HG03460 (cell line): ENCODE results near the gene AASS.
A peak's percentile ranks its signal among the peaks of the same experiment; 100 is the strongest.
"Not testable (repeated sequence)": the region's sequence is repeated elsewhere in the genome, so short reads cannot be mapped to it uniquely, and the experiment has no call there.

Source experiments
- ATAC-seq: cut with Tn5 transposase; IDR thresholded peaks from one replicate; pipeline ENCODE4 v1.9.1; 2021; ENCODE audit not compliant: unreplicated experiment

The AASS gene

GRCh38 chr7:122143751-122144711 is at the start of gene AASS:
Gene AASS, minus strand, starts transcription at chr7:122144249. Its CDS starts 10,523 bp downstream, at chr7:122133726.
- peak; percentile 100 for ATAC-seq

- ATAC-seq = no peak
These were observed 44.7 kb upstream of the AASS start for GRCh38 chr7:122188785-122189184.

- no peak for ATAC-seq
These were observed 39.1 kb upstream of the AASS start for GRCh38 chr7:122183106-122183505.

- no peak for ATAC-seq
These were observed 38.0 kb upstream of the AASS start for GRCh38 chr7:122182081-122182480.

- not testable (repeated sequence) for ATAC-seq
These were observed 28.1 kb upstream of the AASS start for GRCh38 chr7:122172144-122172543.

- no peak for ATAC-seq
These were observed 22.7 kb upstream of the AASS start for GRCh38 chr7:122166740-122167139.

- ATAC-seq = no peak
These were observed 22.2 kb upstream of the AASS start for GRCh38 chr7:122166275-122166674.

- ATAC-seq = no peak
These were observed 17.6 kb upstream of the AASS start for GRCh38 chr7:122161628-122162027.

GRCh38 chr7:122155566-122155965 is 11.5 kb upstream of the AASS start:
- no peak for ATAC-seq

- no peak for ATAC-seq
These were observed 4.8 kb upstream of the AASS start for GRCh38 chr7:122148878-122149277.

GRCh38 chr7:122148081-122148480 is 4.0 kb upstream of the AASS start:
- ATAC-seq = no peak

GRCh38 chr7:122145937-122146645 is 2.0 kb upstream of the AASS start:
- no peak for ATAC-seq

- ATAC-seq = peak; percentile 5
These were observed 686 bp downstream of the AASS start for GRCh38 chr7:122143376-122143750.

- ATAC-seq = no peak
These were observed 3.1 kb downstream of the AASS start for GRCh38 chr7:122140918-122141317.

GRCh38 chr7:122137251-122138077 is 6.6 kb downstream of the AASS start:
- ATAC-seq = no peak

GRCh38 chr7:122136639-122137245 is 7.3 kb downstream of the AASS start:
- ATAC-seq = no peak

- no peak for ATAC-seq
These were observed 8.0 kb downstream of the AASS start for GRCh38 chr7:122136078-122136477.

- no peak for ATAC-seq
These were observed 8.8 kb downstream of the AASS start for GRCh38 chr7:122135275-122135674.

- not testable (repeated sequence) for ATAC-seq
These were observed 9.3 kb downstream of the AASS start for GRCh38 chr7:122134793-122135192.

GRCh38 chr7:122133477-122133876 is 10.6 kb downstream of the AASS start:
- no peak for ATAC-seq

GRCh38 chr7:122132341-122132740 is 11.7 kb downstream of the AASS start:
- no peak for ATAC-seq
